ENCODE results near the gene KDM3A. TPM values are rescaled to one million over a fixed set of nuclear protein-coding genes. Genes with fewer than 3 reads are reported as not detected.

KDM3A gene
- total RNA-seq, 1 donor from 2014 or later, result 55.8 TPM

DNA sequence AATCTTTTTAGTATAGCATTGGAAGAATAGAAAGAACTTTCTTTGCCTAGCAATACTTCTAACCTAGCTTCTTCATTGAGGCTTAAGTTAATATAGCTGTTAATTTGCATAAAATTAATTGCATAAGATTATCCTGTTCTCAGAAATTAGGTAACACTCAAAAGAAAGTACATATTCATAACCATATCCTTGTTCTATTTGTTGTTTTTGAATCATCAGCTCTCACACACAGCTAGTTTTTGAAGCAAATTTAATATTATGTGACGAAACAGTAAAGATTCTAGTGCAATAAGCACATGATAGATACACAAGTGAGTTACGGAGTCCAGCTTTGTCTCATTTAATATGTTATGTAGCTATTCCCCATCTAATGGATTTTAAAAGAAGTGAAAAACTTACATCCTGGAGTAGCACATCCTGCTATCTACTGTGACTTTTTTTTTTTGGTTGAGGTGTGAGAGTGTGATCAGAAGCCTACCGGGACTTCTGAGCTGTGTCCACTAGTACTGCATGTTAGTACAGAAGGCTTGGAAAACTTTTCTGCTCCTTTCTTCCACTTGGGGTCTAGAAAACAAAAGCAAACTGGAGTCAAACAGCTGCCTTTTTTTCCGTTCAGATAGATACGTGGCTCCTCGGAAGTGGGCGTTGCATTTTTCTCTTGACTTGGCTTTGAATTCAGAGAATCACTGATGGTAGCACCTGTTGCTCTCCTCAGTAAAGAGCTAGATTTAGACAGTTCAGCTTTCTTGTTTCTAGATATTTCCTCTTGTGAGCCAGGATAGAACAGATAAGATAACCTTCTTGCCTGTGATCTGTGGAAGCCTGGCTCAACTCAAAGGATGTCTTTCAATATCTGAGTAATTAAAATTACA, 27.2 kb downstream of the KDM3A start:
- Histone ChIP-seq H3K4me1 (no peaks in the 10 kb centered on the region), H3K27me3 (ENCODE audit: low read depth) (no peaks in the 10 kb centered on the region), H3K27ac (no peak overlapping the region), H3K4me3 (no peak overlapping the region), H3K9me3 (no peaks in the 10 kb centered on the region), H3K36me3 (peaks cover 97% of the 10 kb centered on the region)
- TF ChIP-seq, protein P1, sequence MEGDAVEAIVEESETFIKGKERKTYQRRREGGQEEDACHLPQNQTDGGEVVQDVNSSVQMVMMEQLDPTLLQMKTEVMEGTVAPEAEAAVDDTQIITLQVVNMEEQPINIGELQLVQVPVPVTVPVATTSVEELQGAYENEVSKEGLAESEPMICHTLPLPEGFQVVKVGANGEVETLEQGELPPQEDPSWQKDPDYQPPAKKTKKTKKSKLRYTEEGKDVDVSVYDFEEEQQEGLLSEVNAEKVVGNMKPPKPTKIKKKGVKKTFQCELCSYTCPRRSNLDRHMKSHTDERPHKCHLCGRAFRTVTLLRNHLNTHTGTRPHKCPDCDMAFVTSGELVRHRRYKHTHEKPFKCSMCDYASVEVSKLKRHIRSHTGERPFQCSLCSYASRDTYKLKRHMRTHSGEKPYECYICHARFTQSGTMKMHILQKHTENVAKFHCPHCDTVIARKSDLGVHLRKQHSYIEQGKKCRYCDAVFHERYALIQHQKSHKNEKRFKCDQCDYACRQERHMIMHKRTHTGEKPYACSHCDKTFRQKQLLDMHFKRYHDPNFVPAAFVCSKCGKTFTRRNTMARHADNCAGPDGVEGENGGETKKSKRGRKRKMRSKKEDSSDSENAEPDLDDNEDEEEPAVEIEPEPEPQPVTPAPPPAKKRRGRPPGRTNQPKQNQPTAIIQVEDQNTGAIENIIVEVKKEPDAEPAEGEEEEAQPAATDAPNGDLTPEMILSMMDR (IDR thresholded peaks at IDR 0.05), result no peak
- no peak for DNase-seq
- no peak for ATAC-seq
- intact Hi-C loops (cut with DNase I), result no loop called here

- Histone ChIP-seq H3K9me3 (no peaks in the 10 kb centered on the region), H3K36me3 (peaks cover 96% of the 10 kb centered on the region), H3K27ac (no peak overlapping the region), H3K4me1 (no peaks in the 10 kb centered on the region), H3K4me3 (no peak overlapping the region), H3K27me3 (ENCODE audit: low read depth) (no peaks in the 10 kb centered on the region)
- intact Hi-C loops (cut with DNase I), result no loop called here
- ATAC-seq (no peak), DNase-seq (no peak)
- TF ChIP-seq, protein P1 (IDR thresholded peaks at IDR 0.05), result no peak
These were observed 29.7 kb downstream of the KDM3A start for GRCh38 chr2:86470890-86471289.

DNA sequence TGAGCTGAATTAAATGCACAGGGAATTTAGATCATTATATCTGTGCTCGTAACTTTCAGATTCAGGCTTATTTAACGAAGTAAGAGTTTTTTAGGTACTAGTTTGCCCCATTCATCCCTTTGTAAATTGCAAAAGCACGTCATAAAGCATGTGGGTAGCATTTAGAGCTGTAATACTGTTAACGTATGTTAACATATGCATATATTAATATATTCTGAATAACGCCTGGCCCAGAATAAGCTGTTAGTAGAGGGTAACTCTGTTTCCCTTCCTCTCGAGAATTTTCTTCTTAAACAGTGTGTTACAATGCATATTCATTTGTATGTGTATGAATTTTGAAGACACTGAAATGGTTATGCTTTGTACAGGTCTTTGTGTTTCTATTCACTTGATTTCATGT, 30.5 kb downstream of the KDM3A start:
- H3K27me3 ChIP-seq (ENCODE audit: low read depth), result no peaks in the 10 kb centered on the region
- DNase-seq (no peak), ATAC-seq (no peak)
- peaks cover 96% of the 10 kb centered on the region for H3K36me3 ChIP-seq
- no peak overlapping the region for H3K27ac ChIP-seq
- intact Hi-C loops (cut with DNase I), result no loop called here
- TF ChIP-seq, protein P1 (IDR thresholded peaks at IDR 0.05), result no peak
- no peak overlapping the region for H3K4me3 ChIP-seq
- H3K4me1 ChIP-seq, result no peaks in the 10 kb centered on the region
- no peaks in the 10 kb centered on the region for H3K9me3 ChIP-seq

- Histone ChIP-seq H3K4me3 (no peak overlapping the region), H3K36me3 (peaks cover 96% of the 10 kb centered on the region), H3K27me3 (ENCODE audit: low read depth) (no peaks in the 10 kb centered on the region), H3K27ac (no peak overlapping the region), H3K4me1 (peaks cover 15% of the 10 kb centered on the region), H3K9me3 (no peaks in the 10 kb centered on the region)
- ATAC-seq (no peak), DNase-seq (no peak)
- intact Hi-C loops (cut with DNase I), result no loop called here
- TF ChIP-seq, protein P1 (IDR thresholded peaks at IDR 0.05), result no peak
These were observed 34.9 kb downstream of the KDM3A start for GRCh38 chr2:86476092-86476491.

DNA sequence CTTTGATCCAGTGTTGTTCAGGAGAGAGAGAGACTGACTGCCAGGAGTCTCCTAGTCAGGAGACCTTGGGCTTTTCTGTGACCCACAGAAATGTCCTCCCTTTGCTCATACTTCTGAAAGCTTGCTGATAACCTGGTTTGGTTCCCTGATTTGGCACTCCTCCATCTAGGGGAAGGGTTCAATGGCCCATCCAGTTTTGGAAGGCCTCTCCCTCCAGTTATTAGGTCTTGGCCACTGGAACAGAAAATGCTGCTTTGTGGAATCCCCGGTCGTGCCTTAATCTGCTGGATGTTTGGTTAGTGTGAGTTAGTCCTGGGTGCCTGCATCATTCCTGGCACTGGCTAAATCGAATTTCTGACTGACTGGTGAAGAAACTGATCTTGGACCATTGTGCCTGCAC, 35.7 kb downstream of the KDM3A start:
- peaks cover 98% of the 10 kb centered on the region for H3K36me3 ChIP-seq
- H3K27ac ChIP-seq, result no peak overlapping the region
- ATAC-seq, result no peak

More for the DNA sequence above, 35.7 kb downstream of the KDM3A start:
- H3K4me3 ChIP-seq, result no peak overlapping the region
- intact Hi-C loops (cut with DNase I), result no loop called here
- H3K4me1 ChIP-seq, result peaks cover 15% of the 10 kb centered on the region
- TF ChIP-seq, protein P1 (IDR thresholded peaks at IDR 0.05), result no peak
- no peaks in the 10 kb centered on the region for H3K27me3 ChIP-seq (ENCODE audit: low read depth)
- no peak for DNase-seq
- no peaks in the 10 kb centered on the region for H3K9me3 ChIP-seq
